HG02610 (cell line): ENCODE data around the gene OR9A4.
"Not testable (repeated sequence)": the region's sequence is repeated elsewhere in the genome, so short reads cannot be mapped to it uniquely, and the experiment has no call there.

ENCODE experiments used
- ATAC-seq: cut with Tn5 transposase; IDR thresholded peaks from one replicate; pipeline ENCODE4 v1.9.1; 2021; ENCODE audit warnings: mild to moderate bottlenecking, moderate library complexity; ENCODE audit not compliant: unreplicated experiment

The OR9A4 gene, protein sequence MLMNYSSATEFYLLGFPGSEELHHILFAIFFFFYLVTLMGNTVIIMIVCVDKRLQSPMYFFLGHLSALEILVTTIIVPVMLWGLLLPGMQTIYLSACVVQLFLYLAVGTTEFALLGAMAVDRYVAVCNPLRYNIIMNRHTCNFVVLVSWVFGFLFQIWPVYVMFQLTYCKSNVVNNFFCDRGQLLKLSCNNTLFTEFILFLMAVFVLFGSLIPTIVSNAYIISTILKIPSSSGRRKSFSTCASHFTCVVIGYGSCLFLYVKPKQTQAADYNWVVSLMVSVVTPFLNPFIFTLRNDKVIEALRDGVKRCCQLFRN

DNA sequence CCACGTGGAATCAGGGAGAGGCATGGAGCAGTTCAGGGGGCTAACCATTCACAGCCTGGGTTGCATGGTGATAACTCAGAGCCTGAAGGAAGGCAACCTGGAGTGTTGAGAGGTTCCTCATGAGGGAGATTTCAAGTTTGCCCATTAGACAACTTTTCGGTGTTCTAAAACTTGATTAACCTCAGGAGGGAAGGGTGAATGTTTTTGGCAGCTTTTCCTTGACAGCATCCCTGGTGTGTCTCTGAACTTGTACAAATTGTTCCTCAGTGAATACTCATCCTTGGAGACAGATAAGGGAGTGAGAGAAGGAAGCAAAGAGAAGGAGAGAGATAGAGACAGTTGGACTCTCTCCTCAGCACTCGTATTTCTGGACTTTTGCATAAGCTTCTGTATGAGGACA, at the start of gene OR9A4:
TSS of gene OR9A4 (plus strand) at position 301 of the 400 bp plus-strand sequence. CDS start 2,477 bp downstream, outside the sequence.
- no peak for ATAC-seq

DNA sequence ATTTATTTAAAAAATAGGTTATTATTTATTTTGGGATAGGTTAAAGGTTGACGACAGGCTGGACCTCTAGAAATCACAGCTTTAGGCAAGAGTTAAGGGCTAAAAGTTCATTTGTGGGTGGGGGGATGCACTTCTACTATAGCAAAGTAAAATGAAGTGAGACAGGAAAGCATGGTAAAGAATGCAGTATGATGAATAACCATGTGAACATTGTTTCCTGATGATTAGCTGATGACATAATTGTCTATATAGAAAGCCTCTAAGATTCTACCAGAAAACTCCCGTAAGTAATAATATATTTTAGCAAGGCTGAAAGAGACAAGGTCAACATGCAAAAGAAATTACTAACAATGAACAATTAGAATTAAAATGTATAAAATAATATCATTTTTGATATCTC, 49.2 kb upstream of the OR9A4 start:
- ATAC-seq = no peak

DNA sequence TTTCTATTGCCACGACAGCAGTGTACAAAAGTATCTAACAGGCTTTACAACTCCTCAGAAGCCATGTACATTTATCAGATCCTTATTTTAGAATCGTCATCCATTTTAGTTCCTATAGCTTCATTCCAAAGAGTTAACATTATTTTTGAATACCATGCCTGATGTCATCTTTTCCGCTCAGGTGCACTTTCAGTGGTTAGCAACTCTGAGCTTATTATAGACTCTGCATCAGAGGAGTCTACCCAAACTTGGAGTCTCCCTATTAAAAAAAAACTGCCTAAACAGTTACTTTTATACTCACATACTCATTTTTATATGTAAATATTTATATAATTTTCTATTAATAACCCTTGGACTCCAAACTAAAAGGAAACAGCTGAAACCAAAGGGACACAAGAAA, 43.3 kb upstream of the OR9A4 start:
- ATAC-seq = no peak

DNA sequence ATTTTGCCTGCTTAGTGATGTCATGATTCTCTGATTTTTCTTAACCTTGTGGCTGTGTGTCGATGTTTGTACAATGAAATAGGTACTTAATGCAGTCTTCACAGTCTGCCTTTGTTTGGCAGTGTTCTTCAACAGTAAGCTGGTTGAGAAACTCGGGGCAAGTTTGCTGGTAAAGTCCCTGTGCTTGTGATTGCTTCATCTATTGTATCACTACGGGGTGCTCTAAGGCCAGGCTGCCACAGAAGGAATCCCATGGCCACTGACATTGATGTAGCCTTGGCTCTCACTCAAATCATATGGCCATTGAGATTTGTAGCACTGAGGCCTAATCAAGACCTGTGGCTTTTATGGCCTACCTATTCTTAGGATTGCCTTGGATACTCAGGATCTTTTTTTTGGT, 41.4 kb upstream of the OR9A4 start:
- ATAC-seq = no peak

DNA sequence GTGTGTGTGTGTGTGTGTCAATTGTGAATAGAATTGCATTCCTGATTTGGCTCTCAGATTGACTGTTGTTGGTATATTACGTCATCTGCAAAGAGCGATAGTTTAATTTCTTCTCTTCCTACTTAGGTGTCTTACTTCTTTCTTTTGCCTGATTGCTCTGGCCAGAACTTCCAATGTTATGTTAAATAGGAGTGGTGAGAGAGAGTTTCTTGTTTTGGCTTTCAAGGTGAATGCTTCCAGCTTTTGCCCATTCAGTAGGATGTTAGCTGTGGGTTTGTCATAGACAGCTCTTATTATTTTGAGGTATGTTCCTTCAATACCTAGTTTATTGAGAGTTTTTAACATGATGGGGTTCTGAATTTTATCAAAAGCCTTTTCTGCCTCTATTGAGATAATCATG, 40.7 kb upstream of the OR9A4 start:
- no peak for ATAC-seq

DNA sequence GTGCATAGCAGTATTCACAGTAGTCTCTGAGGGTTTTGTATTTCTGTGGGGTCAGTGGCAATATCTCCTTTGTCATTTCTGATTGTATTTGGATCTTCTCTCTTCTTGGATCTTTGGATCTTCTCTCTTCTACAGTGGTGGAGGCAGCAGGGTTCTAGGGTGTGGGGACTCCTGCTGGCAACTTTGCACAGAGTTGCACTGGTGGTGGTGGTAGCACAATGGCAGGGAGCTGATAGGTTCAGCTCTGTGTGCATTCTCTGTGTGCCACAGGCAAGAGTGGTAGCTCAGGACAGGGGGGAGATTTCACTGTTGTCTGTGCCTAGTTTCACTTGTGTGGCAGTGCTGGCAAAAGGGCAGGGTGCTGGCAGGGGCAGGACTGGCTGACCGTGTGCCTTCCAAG, 39.8 kb upstream of the OR9A4 start:
- ATAC-seq = no peak

DNA sequence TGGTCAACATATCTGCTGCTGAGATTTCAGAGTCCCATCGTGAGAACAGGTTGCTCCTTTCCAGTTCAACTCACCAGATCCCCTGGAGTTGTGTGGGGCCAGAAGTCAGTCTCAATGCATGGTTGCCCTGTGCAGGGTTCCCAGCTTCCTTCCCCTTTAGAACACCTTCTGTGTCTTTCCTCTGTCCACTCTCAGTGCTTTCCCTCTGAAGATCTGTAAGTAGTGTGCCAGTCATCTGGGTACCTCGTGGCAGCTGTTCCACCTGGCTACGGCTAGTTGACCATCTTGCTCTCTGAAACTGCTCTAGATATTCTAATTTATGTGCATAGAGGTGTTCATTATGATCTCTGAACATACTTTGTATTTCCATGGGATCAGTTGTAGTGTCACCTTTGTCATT, 38.8 kb upstream of the OR9A4 start:
- ATAC-seq = no peak

DNA sequence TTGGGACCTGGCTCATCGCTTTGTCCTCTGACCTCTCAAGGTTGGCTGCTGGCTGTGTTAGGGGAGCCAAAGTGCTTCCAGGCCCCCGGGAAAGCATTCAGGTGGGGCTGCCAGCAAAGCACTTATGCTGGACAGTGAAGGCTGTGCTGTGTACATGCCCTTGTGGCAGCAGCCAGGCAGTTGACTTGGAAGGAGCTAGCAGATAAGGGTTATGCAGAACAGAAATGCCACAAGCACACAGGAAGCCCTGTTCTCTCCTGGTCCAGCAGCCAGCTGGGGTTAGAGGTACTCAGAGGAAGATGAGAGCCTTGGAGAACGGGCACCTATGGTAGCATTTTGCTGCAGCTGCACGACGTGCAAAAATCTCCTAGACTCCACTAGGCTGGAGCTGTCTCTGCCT, 35.2 kb upstream of the OR9A4 start:
- no peak for ATAC-seq

DNA sequence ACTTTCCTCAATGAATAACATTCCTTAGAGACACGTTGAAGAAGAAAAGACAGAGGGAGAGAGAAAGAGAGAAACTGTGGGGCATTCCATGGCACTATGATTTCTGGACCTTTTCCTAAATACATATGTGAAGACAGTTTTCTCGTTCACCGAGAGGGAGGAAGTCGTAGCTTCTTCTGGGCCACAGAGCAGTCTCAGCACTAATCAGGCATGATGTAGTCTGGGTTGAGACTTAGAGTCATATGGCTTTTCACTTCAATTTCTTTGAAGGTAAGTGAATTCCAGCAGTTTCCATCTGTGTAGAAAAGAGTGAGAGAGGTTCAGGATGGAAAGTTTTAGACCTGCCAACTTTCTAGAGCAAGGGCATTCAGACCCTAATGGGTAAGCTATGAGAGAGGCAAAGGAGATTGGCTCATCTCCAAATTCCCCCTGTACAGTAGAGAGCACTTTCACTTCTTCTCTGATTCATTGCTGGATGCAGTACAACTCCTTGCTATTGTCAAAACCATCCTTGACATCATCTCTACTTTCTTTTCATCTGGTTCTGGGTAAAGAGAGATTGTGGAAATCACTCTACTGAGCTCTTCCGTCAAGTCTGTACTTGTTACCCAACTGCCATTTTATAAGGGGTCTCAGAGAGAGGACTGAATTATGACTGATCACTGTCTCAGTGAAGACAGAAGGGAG, 31.5 kb upstream of the OR9A4 start:
- ATAC-seq = peak; percentile 95

DNA sequence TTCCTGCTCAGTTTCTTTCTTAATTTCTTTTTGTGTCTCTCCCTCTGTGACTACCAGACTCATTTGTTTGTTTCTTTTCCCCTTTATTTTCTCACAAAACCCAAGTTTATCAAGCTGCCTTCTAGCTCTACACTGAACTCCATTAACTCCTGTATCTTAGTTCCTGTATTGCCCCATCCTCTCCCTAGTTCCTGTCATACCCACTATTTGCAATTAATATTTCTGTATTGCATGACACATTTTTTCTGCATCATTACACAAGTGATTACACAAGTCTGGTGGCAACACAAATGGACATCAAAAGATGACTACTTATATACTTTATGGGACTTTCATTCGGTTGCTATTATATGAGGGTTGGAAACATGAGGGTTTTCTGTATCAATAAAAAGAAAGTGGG, 26.9 kb upstream of the OR9A4 start:
- no peak for ATAC-seq

DNA sequence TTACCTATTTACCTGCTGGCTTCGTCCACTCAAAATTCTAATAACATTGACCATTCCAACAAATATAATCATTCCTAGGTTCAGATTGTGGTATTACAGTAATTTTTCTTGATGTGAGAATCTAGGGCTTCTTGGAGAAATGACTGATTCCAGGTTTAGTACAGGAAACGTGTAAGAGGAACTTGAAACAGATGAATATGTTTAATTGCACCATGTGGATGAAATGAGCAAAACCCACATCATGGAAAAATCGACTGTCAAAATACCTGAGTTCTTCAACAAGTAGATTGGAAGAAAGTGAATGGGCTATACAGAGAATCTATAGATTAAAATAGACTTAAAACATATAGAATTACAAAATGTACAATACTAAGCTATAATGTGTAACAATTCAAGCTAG, 24.9 kb upstream of the OR9A4 start:
- no peak for ATAC-seq

DNA sequence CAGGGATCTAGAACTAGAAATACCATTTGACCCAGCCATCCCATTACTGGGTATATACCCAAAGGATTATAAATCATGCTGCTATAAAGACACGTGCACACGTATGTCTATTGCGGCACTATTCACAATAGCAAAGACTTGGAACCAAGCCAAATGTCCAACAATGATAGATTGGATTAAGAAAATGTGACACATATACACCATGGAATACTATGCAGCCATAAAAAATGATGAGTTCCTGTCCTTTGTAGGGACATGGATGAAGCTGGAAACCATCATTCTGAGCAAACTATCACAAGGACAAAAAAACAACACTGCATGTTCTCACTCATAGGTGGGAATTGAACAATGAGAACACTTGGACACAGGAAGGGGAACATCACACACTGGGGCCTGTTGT, 16.8 kb upstream of the OR9A4 start:
- not testable (repeated sequence) for ATAC-seq

DNA sequence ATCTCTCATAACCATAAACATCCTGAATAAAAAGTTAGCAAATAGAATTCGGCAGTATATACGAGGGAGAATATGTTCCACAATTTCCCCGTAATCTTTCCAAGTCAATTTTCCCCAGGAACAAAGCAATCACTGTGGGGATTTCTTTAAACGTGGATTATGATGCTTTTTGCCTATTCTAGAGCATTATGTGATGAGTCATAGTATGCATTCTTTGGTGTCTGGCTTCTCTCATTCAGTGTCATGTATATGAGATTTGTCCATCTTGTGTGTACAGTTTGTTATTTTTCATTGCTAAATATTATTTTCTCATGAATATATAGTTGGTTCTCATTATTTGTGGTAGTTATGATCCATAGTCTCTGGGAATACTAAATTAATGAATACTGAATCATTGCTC, 9.9 kb upstream of the OR9A4 start:
- no peak for ATAC-seq

DNA sequence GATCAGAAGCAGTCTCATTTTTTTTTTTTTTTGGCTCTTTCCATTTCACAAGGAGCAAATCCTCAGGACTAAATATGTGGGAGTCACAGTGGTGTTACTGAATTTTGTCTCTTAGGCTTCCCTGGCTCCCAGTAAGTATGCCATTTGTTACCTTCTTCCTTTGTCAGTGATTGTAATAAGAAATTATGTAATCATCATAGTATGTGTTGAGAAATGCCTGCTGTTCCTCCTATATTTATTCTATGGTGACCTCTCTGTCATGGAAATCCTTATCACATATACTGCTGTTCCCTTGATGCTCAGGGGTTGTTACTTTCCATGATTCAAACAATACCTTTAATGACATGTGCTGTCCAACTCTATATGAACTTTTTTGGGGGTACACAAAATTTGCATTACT, 4.8 kb upstream of the OR9A4 start:
- ATAC-seq = no peak

DNA sequence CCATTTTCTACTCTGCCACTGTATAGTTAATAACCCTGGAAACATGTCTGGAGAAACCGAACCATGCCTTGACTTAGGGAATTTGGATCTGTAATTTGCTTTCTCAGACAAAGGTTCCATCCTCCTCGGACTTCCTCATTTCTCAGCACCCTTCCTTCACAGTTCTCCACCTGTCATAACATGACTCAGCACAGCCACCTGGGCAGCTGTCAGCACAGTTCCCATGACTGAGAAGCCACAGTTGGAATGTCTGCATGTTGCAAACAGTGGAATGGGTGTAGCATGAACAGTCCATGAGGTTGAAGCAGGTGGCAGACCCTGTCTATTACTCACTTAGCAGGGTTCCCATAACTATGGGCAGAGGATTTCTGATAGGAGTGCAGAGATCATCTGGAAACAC, 634 bp upstream of the OR9A4 start:
- peak; percentile 71 for ATAC-seq

DNA sequence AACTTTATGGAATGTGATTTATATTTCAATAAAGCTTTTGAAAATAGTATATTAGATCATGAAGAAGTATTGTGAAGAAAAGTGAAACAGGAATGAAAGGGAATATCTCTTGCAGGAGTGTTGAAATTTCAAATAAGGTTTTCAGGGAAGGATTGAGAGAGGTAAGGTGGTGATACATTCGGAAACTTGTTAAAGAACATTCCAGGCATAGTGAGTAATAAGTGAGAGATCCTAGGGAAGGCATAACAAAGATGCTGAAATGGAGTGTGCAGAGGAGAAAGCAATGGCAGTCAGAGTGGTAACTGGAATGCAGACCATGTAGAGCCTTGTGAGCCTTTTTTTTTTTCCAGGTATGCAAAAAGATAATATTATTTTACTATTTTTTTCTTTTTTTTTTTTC, 4.1 kb downstream of the OR9A4 start:
- no peak for ATAC-seq

DNA sequence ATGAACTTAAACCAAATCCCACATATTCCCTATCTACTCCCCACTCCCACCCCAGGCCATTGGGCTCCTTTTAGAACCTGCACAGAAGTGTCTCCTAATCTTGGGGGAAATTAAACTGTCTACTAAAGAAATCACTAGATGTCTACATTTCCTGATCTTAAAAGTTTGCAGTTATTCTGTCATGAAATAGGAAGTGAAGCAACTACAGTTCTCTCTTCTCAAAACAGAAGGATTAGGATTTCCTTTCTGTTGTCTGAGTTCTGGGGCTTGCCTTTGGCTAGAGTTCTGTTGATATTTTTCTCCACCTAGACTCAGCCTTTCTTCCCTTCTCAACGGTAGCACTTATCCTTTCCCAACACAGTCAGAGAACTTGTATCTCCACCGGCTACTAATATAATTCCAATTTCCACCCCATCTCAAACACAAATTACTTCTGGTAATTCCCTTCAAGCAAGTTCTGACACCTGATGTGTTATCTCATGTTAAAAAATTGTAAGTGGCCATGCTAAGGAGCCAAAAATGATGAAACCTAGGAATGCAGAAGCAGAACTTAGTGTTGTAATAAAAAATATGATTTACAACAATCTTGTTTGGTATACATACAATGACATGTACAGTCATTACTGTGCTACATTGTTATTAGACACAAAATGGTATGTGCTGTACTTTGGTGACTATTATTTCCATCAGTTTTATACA, 12.1 kb downstream of the OR9A4 start:
- no peak for ATAC-seq

DNA sequence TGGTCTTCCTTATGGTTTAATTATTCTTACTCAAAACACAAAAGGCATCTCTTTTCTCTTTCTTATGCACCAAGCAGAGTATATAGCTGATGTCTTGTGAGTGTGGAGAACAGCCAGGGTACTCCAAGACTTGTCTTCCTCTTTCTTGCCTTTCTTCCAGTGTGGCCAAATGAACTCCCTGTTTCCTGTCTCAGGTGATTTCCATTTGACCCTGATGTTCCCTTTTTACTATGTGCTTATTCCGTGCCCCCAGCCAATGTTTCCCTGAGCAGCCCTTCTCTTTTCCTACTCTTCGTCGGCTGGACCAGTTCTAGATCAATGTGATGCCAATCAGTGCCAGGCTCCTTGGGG, 12.6 kb downstream of the OR9A4 start:
- ATAC-seq = no peak

DNA sequence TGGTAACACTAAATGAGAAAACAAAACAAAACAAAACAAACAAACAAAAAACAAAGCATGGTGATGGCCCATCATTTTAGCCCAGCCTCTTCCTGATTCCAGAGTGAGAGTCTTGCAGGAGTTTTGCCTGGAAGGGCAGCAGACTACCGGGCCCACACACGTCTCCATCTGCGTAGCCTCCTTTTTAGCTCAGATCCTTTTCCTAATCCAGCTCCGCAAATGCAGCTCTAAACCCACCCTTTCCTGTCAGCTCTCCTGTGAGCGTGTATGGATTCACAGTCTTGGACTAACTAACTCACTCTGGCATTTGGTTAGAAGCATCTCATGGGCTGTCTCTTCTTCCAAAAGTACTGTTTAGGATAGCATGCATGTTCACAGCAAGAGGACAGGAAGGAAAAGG, 14.0 kb downstream of the OR9A4 start:
- ATAC-seq = no peak

DNA sequence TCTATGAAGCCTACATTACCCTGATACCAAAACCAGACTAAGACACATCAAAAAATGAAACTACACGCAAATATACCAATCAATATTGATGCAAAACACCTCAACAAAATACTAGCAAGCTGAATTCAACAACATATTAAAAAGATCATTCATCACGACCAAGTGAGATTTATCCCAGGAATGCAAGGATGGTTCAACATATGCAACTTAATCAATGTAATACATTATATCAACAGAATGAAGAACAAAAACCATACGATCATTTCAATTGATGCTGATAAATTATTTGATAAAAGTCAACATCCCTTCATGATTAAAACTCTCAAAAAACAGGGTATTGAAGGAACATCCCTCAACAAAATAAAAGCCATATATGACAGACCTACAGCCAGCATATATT, 24.9 kb downstream of the OR9A4 start:
- no peak for ATAC-seq

DNA sequence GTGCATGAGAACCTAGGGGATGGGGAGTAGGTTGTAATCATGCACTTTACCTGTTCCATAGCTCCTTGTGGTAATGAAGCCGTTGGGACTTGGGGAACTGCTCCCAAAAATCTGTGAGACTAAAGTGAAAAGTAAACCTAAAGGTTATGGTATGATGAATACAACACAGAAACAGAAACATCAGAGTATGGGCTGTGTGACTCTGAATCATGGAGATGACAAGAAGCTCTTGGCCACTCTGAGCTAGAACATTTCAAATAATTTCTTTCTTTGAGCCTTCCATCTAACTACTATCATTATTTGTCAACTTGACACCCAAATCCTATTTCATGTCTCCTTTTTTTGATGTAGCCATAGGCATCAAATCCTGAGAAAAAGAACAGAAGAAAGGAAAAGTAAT, 27.6 kb downstream of the OR9A4 start:
- ATAC-seq = no peak

DNA sequence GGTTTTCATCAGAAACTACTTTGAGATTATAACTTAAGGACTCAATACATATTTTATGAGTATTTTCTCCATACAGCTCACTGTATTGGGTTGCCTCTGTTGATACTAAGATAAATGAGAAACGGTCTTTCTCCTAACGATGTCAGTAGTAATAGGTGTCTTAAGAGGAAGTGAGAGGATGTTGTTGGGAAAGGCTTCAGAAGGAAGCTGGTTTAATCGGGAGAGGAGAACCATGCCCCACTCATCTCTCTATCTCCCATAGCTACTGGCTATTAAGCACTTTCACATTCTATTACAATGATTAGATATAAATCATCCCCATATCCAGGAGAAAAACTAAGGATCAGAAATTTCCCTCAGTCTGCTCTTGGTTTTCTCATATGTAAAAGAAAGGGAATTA, 28.6 kb downstream of the OR9A4 start:
- no peak for ATAC-seq
